ENCODE results near the gene ASB18.

Gene ASB18

GRCh38 chr2:236164201-236164924 is 99.8 kb downstream of the ASB18 start:
- TF ChIP-seq CTCF (IDR thresholded peaks at IDR 0.05; ENCODE audit: low read depth, low read length, missing control alignments) = no peak
- no peak for DNase-seq (ENCODE audit: low read depth)
- in situ Hi-C loops (cut with HindIII; ENCODE audit: low sequenced_read_pairs) = no loop called here
- peak overlapping the region; percentile 50 for H3K4me3 ChIP-seq (ENCODE audit: low read depth, low read length)

- H3K4me3 ChIP-seq (ENCODE audit: low read depth, low read length) = peak overlapping the region; percentile 50
- no peak for TF ChIP-seq CTCF (IDR thresholded peaks at IDR 0.05; ENCODE audit: low read depth, low read length, missing control alignments)
- no peak for DNase-seq (ENCODE audit: low read depth)
- in situ Hi-C loops (cut with HindIII; ENCODE audit: low sequenced_read_pairs) = no loop called here
Observed at GRCh38 chr2:236163471-236164200, 100.6 kb downstream of the ASB18 start.

GRCh38 chr2:236162882-236163470 is 101.2 kb downstream of the ASB18 start:
- H3K4me3 ChIP-seq (ENCODE audit: low read depth, low read length) = peak overlapping the region; percentile 50
- DNase-seq (ENCODE audit: low read depth) = no peak
- TF ChIP-seq CTCF (IDR thresholded peaks at IDR 0.05; ENCODE audit: low read depth, low read length, missing control alignments) = no peak
- in situ Hi-C loops (cut with HindIII; ENCODE audit: low sequenced_read_pairs) = no loop called here

- TF ChIP-seq CTCF (IDR thresholded peaks at IDR 0.05; ENCODE audit: low read depth, low read length, missing control alignments) = no peak
- no peak for DNase-seq (ENCODE audit: low read depth)
- H3K4me3 ChIP-seq (ENCODE audit: low read depth, low read length) = no peak overlapping the region
- in situ Hi-C loops (cut with HindIII; ENCODE audit: low sequenced_read_pairs) = no loop called here
Observed at GRCh38 chr2:236162031-236162845, 102.0 kb downstream of the ASB18 start.

- in situ Hi-C loops (cut with HindIII; ENCODE audit: low sequenced_read_pairs) = no loop called here
- DNase-seq (ENCODE audit: low read depth) = no peak
- TF ChIP-seq CTCF (IDR thresholded peaks at IDR 0.05; ENCODE audit: low read depth, low read length, missing control alignments) = no peak
- no peak overlapping the region for H3K4me3 ChIP-seq (ENCODE audit: low read depth, low read length)
Observed at GRCh38 chr2:236161531-236161930, 102.7 kb downstream of the ASB18 start.

GRCh38 chr2:236161082-236161462 is 103.1 kb downstream of the ASB18 start:
- no peak for TF ChIP-seq CTCF (IDR thresholded peaks at IDR 0.05; ENCODE audit: low read depth, low read length, missing control alignments)
- in situ Hi-C loops (cut with HindIII; ENCODE audit: low sequenced_read_pairs) = no loop called here

More at GRCh38 chr2:236161082-236161462, 103.1 kb downstream of the ASB18 start:
- no peak overlapping the region for H3K4me3 ChIP-seq (ENCODE audit: low read depth, low read length)
- no peak for DNase-seq (ENCODE audit: low read depth)
